Ramos (cell line): ENCODE results near the gene ATP8B3.

Experiments used
- in situ Hi-C: fragments of 300-500 bp; cut with MboI; formaldehyde crosslinking; loops from one replicate; pipeline ENCODE4 v1.14.3; 2022; ENCODE audit warnings: low sequenced_read_pairs; ENCODE audit not compliant: unreplicated experiment

ATP8B3 gene

GRCh38 chr19:1818549-1819195, 6.6 kb upstream of the ATP8B3 start:
- in situ Hi-C loops = no loop called here

DNA sequence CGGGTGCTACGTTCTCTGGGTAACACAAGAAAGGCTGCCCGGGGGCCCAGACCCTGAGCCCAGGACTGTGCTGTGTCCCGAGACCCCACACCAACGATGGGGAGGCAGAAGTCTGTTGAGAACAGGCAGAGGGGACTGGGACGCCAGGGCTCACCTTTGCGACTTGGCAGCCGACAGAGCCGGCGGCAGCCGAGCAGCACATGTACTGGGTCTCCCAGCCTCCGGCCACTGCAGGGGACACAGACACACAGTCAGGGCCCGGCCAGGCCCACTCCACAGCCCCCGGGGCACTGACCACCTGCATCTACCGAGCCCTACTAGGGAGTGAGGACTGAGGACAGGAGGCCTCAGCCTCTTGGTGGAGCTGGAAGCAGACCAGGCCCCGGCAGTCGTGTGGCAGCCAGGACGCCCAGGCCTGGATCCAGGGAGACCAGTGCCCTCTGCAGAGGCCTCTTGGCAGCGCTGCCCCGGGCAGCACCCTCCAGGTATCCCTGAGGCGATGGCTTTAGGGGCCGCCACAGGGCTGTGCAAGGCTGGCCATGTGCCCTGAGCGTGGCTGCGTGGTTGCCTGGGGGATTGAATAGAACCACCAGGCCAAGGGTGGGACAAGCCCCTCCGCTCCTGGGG, 5.6 kb upstream of the ATP8B3 start:
- in situ Hi-C loops = no loop called here

DNA sequence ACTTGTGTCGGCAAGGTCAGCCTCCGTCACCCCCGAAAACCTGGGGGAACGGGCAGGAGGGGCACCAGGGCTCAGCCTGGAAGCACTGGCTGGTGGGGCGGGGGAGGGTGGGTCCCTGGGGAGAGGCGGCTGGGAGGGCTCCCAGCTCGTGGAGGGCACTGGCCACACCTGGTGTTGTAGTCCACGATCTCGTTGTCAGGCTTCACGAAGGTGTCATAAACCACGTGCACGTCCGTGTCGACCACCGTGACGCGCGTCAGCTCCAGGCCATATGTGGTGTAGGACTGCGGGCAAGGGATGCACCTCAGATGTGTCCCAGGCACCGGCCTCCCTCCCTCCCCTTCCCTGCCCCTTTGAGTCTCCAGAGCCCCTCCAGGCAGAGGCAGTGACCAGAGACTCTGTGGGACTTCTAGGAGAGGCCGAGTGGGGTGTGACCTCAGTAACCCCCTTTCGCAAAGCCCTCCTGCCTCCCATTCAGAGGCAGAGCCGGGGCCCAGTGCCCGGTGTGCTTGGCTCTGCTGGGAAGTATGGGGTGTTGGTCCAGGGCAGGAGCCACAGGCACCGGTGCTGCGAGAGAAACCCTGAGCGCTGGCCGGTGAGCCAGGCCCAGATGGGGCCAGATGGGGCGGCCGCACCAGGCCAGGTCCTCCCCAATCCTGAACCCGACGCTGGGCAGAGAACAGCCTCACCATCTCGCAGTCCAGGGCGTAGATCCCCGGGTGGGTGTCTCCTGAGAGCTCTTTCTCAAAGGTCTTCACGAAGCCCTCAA, 4.6 kb upstream of the ATP8B3 start:
- in situ Hi-C loops = no loop called here

DNA sequence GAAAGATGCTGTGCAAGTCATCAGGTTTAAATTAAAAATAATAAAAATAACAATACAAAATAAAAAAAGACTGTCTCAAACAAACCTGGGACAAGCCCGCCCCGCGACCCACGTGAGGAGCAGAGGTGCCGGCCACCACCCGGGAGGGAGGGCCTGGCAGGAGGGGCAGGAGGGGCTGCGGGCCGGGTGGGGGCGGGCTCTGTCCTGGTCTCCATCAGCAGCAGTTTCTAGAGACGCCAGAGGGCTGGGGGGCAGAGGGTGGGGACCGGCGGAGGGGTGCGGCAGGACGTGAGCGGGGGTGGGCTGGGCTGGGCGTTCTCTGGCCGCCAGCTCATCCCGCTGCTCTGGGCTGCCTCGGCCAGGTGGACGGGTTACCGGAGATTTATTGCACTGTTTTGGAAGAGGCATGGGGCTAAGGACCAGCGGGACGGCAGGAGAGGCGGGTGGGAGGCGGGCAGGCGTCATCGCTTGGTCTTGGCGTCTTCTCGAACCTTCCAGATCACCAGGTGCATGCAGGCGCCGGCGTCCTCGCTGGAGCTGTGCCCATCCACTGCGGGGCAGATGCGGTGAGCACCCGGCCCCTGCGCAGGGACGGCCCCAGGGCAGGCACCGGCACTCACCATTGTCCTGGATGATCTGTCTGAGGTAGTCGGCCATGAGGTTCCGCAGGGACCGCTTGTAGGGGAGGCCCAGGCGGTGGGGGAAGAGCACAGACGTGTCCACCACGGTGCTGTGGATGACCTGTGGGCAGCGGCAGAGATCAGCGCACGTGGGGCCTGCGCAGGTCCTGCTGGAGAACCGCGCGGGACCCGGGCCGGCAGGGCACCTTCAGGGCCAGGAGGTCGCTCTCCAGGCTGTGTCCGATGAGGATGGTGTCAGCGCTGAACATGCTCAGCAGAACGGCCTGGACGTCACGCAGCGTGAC, 3.8 kb upstream of the ATP8B3 start:
- in situ Hi-C loops = no loop called here

DNA sequence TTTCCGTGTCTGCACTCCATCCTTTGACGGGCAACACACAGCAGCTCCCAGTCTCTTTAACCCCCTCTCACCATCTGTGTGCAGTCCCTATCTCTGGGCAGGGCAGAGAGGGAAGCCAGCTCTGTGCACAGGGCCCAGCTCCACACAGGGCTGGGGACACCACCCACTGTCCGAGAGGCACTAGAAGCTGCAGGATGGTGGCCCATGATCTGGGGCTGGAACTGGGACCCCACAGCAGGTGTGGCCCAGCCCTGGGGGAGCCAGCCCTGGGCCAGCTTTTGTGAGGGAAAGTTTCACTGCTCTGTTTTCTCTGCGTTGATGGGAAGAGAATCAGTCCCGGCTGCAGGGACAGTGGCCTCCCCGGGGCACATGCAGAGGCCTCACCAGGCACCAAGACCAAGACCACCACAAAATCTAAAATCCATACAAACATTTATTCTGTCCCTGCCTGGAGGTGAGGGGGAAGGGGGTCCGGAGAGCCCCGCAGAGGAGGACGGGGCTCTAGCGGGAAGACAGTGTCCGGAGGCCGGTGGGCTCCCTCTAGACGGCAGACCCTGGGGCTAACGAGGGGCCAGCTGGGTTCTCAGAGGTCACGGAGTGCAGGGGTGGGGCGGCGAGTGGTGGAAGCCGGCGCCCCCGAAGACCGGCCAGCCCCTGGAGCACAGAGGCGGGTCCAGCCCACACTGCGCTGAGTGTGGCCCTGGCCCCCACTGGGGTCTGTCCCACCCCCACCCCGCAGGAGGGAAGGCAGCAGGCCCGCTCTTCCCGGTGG, 2.9 kb upstream of the ATP8B3 start:
- in situ Hi-C loops = no loop called here

DNA sequence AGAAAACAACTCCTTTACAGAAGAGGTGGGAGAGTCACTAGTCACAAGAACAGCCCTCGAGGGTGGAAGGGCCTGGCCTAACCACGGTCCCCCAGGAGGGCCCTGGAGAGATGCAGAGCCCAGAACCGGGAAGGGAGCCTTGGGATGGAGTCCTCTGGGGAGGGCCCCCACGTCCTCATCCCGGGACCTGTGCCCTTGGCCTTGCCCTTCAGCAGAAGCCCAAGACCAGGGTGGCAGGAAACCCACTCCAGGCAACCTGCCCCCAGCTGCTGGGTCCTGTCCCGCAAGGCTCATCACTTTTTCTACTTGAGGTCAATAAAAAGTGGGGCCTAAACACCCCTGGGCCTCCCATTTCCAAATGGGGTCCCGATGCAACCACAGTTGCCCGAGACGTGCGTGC, 2.3 kb upstream of the ATP8B3 start:
- in situ Hi-C loops = no loop called here

- in situ Hi-C loops = no loop called here
Measured at GRCh38 chr19:1813192-1814182, 1.4 kb upstream of the ATP8B3 start.

DNA sequence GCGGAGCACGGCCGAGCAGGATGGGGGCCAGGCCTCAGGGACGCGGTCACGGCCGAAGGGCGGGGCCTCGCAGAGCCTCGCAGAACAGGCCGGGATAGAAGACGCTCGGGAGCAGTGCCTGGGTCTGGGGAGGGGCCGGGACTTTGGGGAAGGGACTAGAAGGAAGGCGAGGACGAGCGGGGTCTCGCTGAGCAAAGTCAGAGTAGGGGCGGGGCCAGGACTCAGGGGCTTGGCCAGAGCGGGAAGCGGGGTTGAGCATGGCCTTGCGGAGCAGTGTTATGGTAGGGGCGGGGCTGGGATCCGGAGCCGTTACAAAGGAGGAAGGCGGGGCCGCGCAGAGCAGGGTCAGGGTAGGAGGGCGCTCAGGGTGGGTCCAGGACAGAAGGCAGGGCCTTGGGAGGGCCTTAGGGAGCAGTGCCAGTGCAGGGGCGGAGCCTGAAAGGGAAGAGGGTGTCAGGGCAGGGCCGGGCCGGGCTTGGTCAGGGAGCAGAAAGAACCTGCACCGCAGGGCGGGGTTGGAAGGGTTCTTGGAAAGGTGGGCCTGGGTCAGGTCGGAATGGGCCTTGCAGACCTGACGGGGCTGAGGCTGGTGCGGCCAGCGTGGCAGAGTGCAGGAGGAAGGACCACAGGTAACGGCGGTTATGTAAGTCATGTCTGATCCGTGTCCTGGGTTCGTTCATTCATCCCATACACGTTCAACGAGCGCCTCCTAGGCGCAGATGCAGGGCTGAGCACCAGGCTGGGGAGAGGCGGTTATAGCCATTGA, 533 bp upstream of the ATP8B3 start:
- in situ Hi-C loops = no loop called here

DNA sequence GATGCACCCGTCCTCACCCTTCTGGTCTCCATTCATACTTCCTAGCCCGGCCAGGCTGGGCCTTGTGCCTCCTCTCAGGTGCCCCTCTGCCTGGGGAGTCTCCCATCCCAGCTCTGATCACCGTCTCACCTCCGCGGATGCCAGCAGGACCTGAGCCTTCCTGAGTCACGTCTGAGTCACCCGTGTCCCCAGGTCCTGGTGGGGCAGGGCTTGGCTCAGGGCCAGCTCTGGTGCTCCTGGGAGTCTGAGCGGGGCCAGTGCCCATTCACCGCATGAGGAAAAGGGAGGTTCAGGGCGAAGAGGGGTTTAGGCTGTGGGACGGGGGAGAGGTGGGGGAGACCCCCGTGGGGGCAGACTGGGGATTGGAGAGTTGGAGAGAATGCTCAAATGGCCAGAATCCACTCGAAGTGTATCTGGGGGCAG, 593 bp downstream of the ATP8B3 start:
- in situ Hi-C loops = no loop called here

GRCh38 chr19:1810439-1811160, 1.5 kb downstream of the ATP8B3 start:
- in situ Hi-C loops = no loop called here

DNA sequence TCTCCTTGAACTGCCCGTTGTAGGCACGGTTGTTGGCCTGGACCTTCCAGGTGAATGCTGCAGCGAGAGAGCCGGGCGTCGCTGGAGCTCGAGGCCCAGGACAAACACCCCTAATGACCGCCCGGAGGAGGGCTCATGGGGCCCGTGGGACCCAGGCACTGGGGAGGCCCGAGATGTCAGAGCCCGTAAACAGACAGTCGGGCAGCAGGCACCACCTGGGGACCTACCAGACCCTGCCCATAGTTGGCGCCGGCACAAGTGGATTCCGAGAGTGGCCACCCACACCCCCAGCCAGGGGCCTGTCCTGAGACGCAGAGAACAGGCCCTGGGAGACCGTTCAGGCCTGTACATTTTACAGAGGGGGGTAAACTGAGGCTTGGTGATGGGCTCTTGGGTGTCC, 2.4 kb downstream of the ATP8B3 start:
- in situ Hi-C loops = no loop called here

DNA sequence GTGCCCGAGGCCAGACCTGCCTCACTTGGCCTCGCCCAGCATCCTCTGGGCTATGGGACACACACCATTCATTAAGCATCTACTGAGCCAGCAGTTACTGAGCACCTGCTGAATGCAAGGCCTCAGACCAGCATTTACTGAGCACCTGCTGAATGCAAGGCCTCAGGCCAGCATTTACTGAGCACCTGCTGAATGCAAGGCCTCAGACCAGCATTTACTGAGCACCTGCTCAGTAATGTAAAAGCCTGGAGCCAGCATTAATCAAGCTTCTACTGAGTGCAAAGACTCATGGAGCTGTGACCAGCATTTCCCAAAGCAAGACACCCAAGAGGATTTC, 3.7 kb downstream of the ATP8B3 start:
- in situ Hi-C loops = no loop called here

DNA sequence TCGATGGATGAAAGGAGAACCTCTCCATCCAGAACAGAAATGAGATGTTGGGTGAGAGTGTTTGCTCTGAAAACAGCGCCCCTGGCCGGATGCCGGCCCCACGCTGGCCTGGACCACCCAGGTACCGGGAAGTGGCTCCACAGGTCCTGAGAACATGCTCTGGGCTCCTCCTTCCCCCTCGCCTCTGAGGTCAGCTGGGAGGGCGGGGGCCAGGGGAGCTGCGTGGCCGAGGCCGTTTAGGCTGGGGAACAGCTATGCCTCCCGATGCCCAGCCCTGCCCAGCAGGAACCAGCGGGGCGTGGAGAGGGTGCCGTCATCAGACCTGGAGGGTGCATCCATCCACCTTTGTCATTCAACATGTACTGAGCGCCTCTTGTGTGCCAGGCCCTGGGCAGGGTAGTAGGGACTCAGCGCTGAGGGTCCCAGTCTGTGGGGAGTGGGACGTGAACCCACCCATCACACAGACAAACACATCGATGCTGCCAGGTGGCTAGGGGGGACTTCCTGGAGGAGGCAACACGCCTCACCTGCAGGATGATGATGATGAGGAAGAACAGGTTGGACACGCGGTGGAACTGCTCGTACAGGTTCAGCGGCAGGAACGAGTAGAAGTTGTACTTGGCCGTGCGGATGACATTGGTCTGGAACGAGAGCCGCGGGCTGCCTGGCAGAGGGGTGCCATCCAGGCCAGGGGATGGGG, 4.2 kb downstream of the ATP8B3 start:
- in situ Hi-C loops = no loop called here

DNA sequence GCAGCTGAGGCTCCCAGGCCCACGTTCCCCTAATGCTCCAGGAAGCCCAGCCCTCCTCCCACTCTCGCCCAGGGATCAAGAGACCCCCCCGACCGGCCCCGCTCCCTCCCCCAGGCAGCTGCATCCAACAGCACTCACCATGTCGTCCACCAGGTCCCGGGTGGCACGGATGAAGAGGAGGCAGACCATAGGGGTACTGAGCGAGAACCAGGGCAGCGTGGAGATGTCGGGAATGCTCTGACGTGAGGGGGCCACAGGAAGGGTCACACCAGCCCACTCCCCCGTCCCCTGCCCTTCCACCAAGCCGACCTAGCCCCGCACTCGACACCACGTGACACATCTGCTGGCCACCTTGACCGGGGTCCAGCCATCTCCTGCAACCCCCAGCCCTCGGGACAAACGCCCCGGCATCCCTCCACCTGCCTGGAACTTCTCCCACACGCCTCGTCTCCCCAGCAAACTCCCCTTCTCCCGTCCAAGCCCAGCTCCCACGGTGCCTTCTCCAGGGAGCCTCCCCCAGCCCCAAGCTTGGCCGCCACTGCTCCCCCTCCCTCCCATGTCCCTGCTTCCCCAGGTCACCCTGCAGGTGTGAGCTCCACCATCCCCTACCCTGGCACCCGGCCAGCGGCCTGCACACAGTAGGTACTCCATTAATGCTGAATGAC, 4.9 kb downstream of the ATP8B3 start:
- in situ Hi-C loops = no loop called here

- in situ Hi-C loops = no loop called here
Measured at GRCh38 chr19:1806184-1807029, 5.7 kb downstream of the ATP8B3 start.
